Measurements from ENCODE around the gene WDPCP. TPM values are rescaled to one million over a fixed set of nuclear protein-coding genes. Genes with fewer than 3 reads are reported as not detected.

The WDPCP gene
- total RNA-seq, 1 donor from 2014 or later: 13.3 TPM

GRCh38 chr2:63434024-63435001 is 154.0 kb downstream of the WDPCP start:
- Histone ChIP-seq H3K4me1 (no peaks in the 10 kb centered on the region), H3K9me3 (no peaks in the 10 kb centered on the region), H3K36me3 (no peaks in the 10 kb centered on the region), H3K27ac (no peak overlapping the region), H3K4me3 (no peak overlapping the region), H3K27me3 (no peaks in the 10 kb centered on the region)
- intact Hi-C loops (cut with DNase I): no loop called here
- TF ChIP-seq CTCF (IDR thresholded peaks at IDR 0.05) (no peak), POLR2A (IDR thresholded peaks at IDR 0.05) (no peak), POLR2AphosphoS5 (IDR thresholded peaks at IDR 0.05; ENCODE audit: insufficient read depth in 1 of 2, low read depth in 1 of 2) (no peak)
- DNase-seq (ENCODE audit: extremely low spot score in 2 of 2): no peak

GRCh38 chr2:63432373-63432772 is 155.9 kb downstream of the WDPCP start:
- Histone ChIP-seq H3K36me3 (no peaks in the 10 kb centered on the region), H3K27ac (no peak overlapping the region), H3K4me1 (no peaks in the 10 kb centered on the region), H3K4me3 (no peak overlapping the region), H3K9me3 (no peaks in the 10 kb centered on the region), H3K27me3 (no peaks in the 10 kb centered on the region)
- no peak for TF ChIP-seq POLR2AphosphoS5 (IDR thresholded peaks at IDR 0.05; ENCODE audit: insufficient read depth in 1 of 2, low read depth in 1 of 2)
- no peak for TF ChIP-seq CTCF (IDR thresholded peaks at IDR 0.05)
- TF ChIP-seq POLR2A (IDR thresholded peaks at IDR 0.05): no peak
- DNase-seq (ENCODE audit: extremely low spot score in 2 of 2): no peak
- intact Hi-C loops (cut with DNase I): no loop called here

- Histone ChIP-seq H3K36me3 (no peaks in the 10 kb centered on the region), H3K4me1 (no peaks in the 10 kb centered on the region), H3K27ac (no peak overlapping the region), H3K27me3 (no peaks in the 10 kb centered on the region), H3K9me3 (no peaks in the 10 kb centered on the region), H3K4me3 (no peak overlapping the region)
- intact Hi-C loops (cut with DNase I): no loop called here
- DNase-seq (ENCODE audit: extremely low spot score in 2 of 2): no peak
- TF ChIP-seq POLR2A (IDR thresholded peaks at IDR 0.05): no peak
- TF ChIP-seq CTCF (IDR thresholded peaks at IDR 0.05): no peak
- TF ChIP-seq POLR2AphosphoS5 (IDR thresholded peaks at IDR 0.05; ENCODE audit: insufficient read depth in 1 of 2, low read depth in 1 of 2): no peak
Observed at GRCh38 chr2:63425606-63426005, 162.7 kb downstream of the WDPCP start.

GRCh38 chr2:63425079-63425416 is 163.2 kb downstream of the WDPCP start:
- intact Hi-C loops (cut with DNase I): no loop called here
- Histone ChIP-seq H3K4me3 (no peak overlapping the region), H3K36me3 (no peaks in the 10 kb centered on the region), H3K27ac (no peak overlapping the region), H3K27me3 (no peaks in the 10 kb centered on the region), H3K4me1 (no peaks in the 10 kb centered on the region), H3K9me3 (no peaks in the 10 kb centered on the region)
- no peak for DNase-seq (ENCODE audit: extremely low spot score in 2 of 2)
- TF ChIP-seq POLR2A (IDR thresholded peaks at IDR 0.05): no peak
- TF ChIP-seq POLR2AphosphoS5 (IDR thresholded peaks at IDR 0.05; ENCODE audit: insufficient read depth in 1 of 2, low read depth in 1 of 2): no peak
- TF ChIP-seq CTCF (IDR thresholded peaks at IDR 0.05): no peak

All from vagina (tissue), 2 donors.